Measurements from ENCODE around the gene RAD21L1.

RAD21L1 gene

GRCh38 chr20:1304710-1305515, 79.1 kb downstream of the RAD21L1 start:
- no peak for DNase-seq (ENCODE audit: low spot score)
- Histone ChIP-seq H3K14ac (ENCODE audit: low read length) (no peak overlapping the region), H3K36me3 (replicated peaks in 1 of 2; ENCODE audit: control insufficient read depth in 2 of 2, insufficient read depth in 2 of 2, low read length in 2 of 2) (no peaks in the 10 kb centered on the region), H2BK5ac (ENCODE audit: low read length) (no peak overlapping the region), H3K4me2 (ENCODE audit: insufficient read depth, low read length, poor library complexity, severe bottlenecking) (no peak overlapping the region), H3K23ac (ENCODE audit: low read depth, low read length, poor library complexity) (peak overlapping the region; percentile 76), H3K18ac (ENCODE audit: low read length) (peak overlapping the region; percentile 55), H3K9me3 (replicated peaks in 1 of 2; ENCODE audit: control insufficient read depth in 2 of 2, insufficient read depth in 1 of 2, low read depth in 1 of 2, low read length in 2 of 2) (no peaks in the 10 kb centered on the region), H3K4me3 (ENCODE audit: low read length in 2 of 2) (no peak overlapping the region), H2BK12ac (ENCODE audit: low read length) (no peak overlapping the region), H3K27ac (replicated peaks; ENCODE audit: low read length) (no peak overlapping the region), H4K91ac (ENCODE audit: low read depth, low read length, poor library complexity) (no peak overlapping the region), H3K4me1 (ENCODE audit: control insufficient read depth in 2 of 2, insufficient read depth in 1 of 2, low read depth in 1 of 2, low read length in 2 of 2) (peaks cover 13 to 19% of the 10 kb centered on the region in 2 donors), H2AK5ac (ENCODE audit: low read depth, low read length) (peak overlapping the region; percentile 11), H2BK120ac (ENCODE audit: low read depth, low read length) (no peak overlapping the region), H2AFZ (ENCODE audit: low read length) (no peak overlapping the region), H3K4ac (ENCODE audit: low read length) (peak overlapping the region; percentile 38), H2BK15ac (ENCODE audit: low read length) (no peak overlapping the region), H3K9ac (ENCODE audit: low read depth, low read length, poor library complexity) (peak overlapping the region; percentile 65), H3K79me1 (ENCODE audit: low read depth, low read length) (no peaks in the 10 kb centered on the region), H4K8ac (ENCODE audit: low read depth, low read length) (no peak overlapping the region), H3K27me3 (ENCODE audit: control insufficient read depth in 3 of 3, insufficient read depth in 3 of 3, low read depth in 1 of 3, low read length in 3 of 3) (peaks cover 0 to 19% (median 0%) of the 10 kb centered on the region in 3 experiments)
- WGBS, 2 donors (ENCODE audit: extremely low coverage in 2 of 2, insufficient read length in 2 of 2, insufficient replicate concordance in 1 of 2): no CpG with 5 or more reads among the region's 31 CpGs

All from neuronal stem cell (in vitro differentiated cells).